HEK293 (cell line): Measurements from ENCODE around the gene NDUFC2.

Source experiments
- CTCF ChIA-PET: fragments of 350-600 bp; formaldehyde crosslinking; extraction: SDS; loops from one replicate; lab custom pipeline; 2021; ENCODE audit warnings: antibody characterized with exemption; lab: Yijun Ruan, JAX
- POLR2A ChIA-PET: fragments of 300-600 bp; formaldehyde crosslinking; extraction: SDS; loops from one replicate; lab custom pipeline; 2020; ENCODE audit warnings: antibody characterized with exemption, inconsistent platforms; lab: Yijun Ruan, JAX
- H3K27ac ChIP-seq: fragments of 200-500 bp; sonication (Bioruptor generic); 2 replicates; pipeline ENCODE4 v1.5.1; 2014; ENCODE audit warnings: low read depth, low read length, control low read depth, inconsistent platforms; ENCODE audit errors: extremely low read depth
- H3K36me3 ChIP-seq, 2 experiments: fragments of 200-500 bp in 1 of 2; sonication (Bioruptor generic) in 1 of 2; 1 replicate in 1 of 2; 2 replicates in 1 of 2; pipeline ENCODE4 v1.5.1; 2014 to 2017; ENCODE audit warnings: inconsistent platforms in 2 of 2, low read length in 2 of 2; ENCODE audit not compliant: control insufficient read depth in 2 of 2, insufficient read depth in 1 of 2
- H3K4me1 ChIP-seq: fragments of 200-500 bp; sonication (Bioruptor generic); 2 replicates; pipeline ENCODE4 v1.5.1; 2014; ENCODE audit warnings: mild to moderate bottlenecking, low read length, inconsistent platforms; ENCODE audit not compliant: control insufficient read depth, insufficient read depth
- H3K4me3 ChIP-seq: 2 replicates; pipeline ENCODE4 v1.5.1; 2011; ENCODE audit warnings: low read depth, mild to moderate bottlenecking, control low read depth, low read length, moderate library complexity
- H3K9me3 ChIP-seq: fragments of 200-500 bp; sonication (Bioruptor generic); 2 replicates; pipeline ENCODE4 v1.5.1; 2014; ENCODE audit warnings: low read depth, low read length, inconsistent platforms; ENCODE audit not compliant: control insufficient read depth, insufficient read depth
- ATF2 ChIP-seq: fragments of 450-650 bp; formaldehyde crosslinking; IDR thresholded peaks from 2 replicates; pipeline ENCODE4 v1.5.1; 2016; ENCODE audit warnings: missing biosample characterization, missing genetic modification characterization, low read depth
- GLIS2 ChIP-seq: fragments of 450-650 bp; formaldehyde crosslinking; IDR thresholded peaks from 2 replicates; pipeline ENCODE4 v1.5.1; 2016; ENCODE audit warnings: missing biosample characterization, missing genetic modification characterization
- KLF16 ChIP-seq: fragments of 450-650 bp; formaldehyde crosslinking; IDR thresholded peaks from 2 replicates; pipeline ENCODE4 v1.5.1; 2017; ENCODE audit warnings: missing biosample characterization, missing genetic modification characterization
- MYNN ChIP-seq: fragments of 450-650 bp; formaldehyde crosslinking; IDR thresholded peaks from 2 replicates; pipeline ENCODE4 v1.5.1; 2016; ENCODE audit warnings: missing biosample characterization, missing genetic modification characterization, borderline replicate concordance
- PBX3 ChIP-seq: sonication (generic); formaldehyde crosslinking; IDR thresholded peaks from 2 replicates; pipeline ENCODE4 v1.8.1; 2022; ENCODE audit warnings: mild to moderate bottlenecking, moderate library complexity, missing genetic modification reagents
- SETDB1 ChIP-seq: IDR thresholded peaks from one replicate; pipeline ENCODE4 v1.6.1; 2017; ENCODE audit warnings: mild to moderate bottlenecking, low read length, moderate library complexity, mixed read lengths; ENCODE audit not compliant: insufficient read length
- ZNF114 ChIP-seq: fragments of 450-650 bp; formaldehyde crosslinking; IDR thresholded peaks from 2 replicates; pipeline ENCODE4 v1.5.0; 2017; ENCODE audit warnings: missing biosample characterization, missing genetic modification characterization
- ZNF133 ChIP-seq: fragments of 450-650 bp; formaldehyde crosslinking; IDR thresholded peaks from 2 replicates; pipeline ENCODE4 v1.5.1; 2016; ENCODE audit warnings: missing biosample characterization, missing genetic modification characterization
- ZNF148 ChIP-seq: fragments of 450-650 bp; formaldehyde crosslinking; IDR thresholded peaks from 2 replicates; pipeline ENCODE4 v1.5.0; 2017; ENCODE audit warnings: missing biosample characterization, missing genetic modification characterization, borderline replicate concordance
- ZNF169 ChIP-seq: fragments of 450-650 bp; formaldehyde crosslinking; IDR thresholded peaks from 2 replicates; pipeline ENCODE4 v1.5.1; 2016; ENCODE audit warnings: missing biosample characterization, missing genetic modification characterization
- ZNF26 ChIP-seq: fragments of 450-650 bp; formaldehyde crosslinking; IDR thresholded peaks from 2 replicates; pipeline ENCODE4 v1.5.1; 2016; ENCODE audit warnings: missing biosample characterization, missing genetic modification characterization
- ZNF366 ChIP-seq: fragments of 450-650 bp; formaldehyde crosslinking; conservative IDR thresholded peaks from 2 replicates; pipeline ENCODE4 v1.5.1; 2016; ENCODE audit warnings: missing biosample characterization, missing genetic modification characterization
- ZNF391 ChIP-seq: fragments of 450-650 bp; formaldehyde crosslinking; IDR thresholded peaks from 2 replicates; pipeline ENCODE4 v1.5.1; 2016; ENCODE audit warnings: low read depth, missing biosample characterization, missing genetic modification characterization, borderline replicate concordance
- ZNF580 ChIP-seq: fragments of 450-650 bp; formaldehyde crosslinking; IDR thresholded peaks from 2 replicates; pipeline ENCODE4 v1.5.1; 2016; ENCODE audit warnings: missing biosample characterization, missing genetic modification characterization
- ZNF585B ChIP-seq: fragments of 450-650 bp; formaldehyde crosslinking; IDR thresholded peaks from 2 replicates; pipeline ENCODE4 v1.5.1; 2016; ENCODE audit warnings: missing biosample characterization, missing genetic modification characterization

The NDUFC2 gene

GRCh38 chr11:78074756-78075155 lies 4.9 kb downstream of the NDUFC2 start (continued):
- TF ChIP-seq ATF2: peak; percentile 83
- no peak for TF ChIP-seq ZNF133 (tag by site-specific recombination)
- TF ChIP-seq, all 188 proteins: peak for 17

GRCh38 chr11:78072455-78072854 lies 7.2 kb downstream of the NDUFC2 start:
- TF ChIP-seq ZNF391 (no peak), PBX3 (CRISPR knock-in tag) (no peak), ZNF585B (tag by site-specific recombination) (no peak), GLIS2 (no peak)
- no peak overlapping the region for H3K27ac ChIP-seq
- ChIA-PET CTCF (interaction anchor here (0.6 to 1.1 kb wide), 2 partner anchors 19 to 27 kb away, joined by 3 to 5 read pairs; no protein-coding TSS in a partner anchor), POLR2A (no interaction called here)
- H3K36me3 ChIP-seq: peaks cover 8 to 66% of the 10 kb centered on the region in 2 experiments
- peaks cover 3% of the 10 kb centered on the region; the same call in 1 of the 2 replicates for H3K4me1 ChIP-seq
- H3K9me3 ChIP-seq: no peaks in the 10 kb centered on the region
- no peak overlapping the region for H3K4me3 ChIP-seq

GRCh38 chr11:78071717-78072116 lies 7.9 kb downstream of the NDUFC2 start:
- H3K27ac ChIP-seq: no peak overlapping the region
- peaks cover 1% of the 10 kb centered on the region; the same call in 1 of the 2 replicates for H3K4me1 ChIP-seq
- TF ChIP-seq ZNF169 (tag by site-specific recombination) (no peak), ZNF366 (tag by site-specific recombination) (no peak), ZNF26 (no peak), KLF16 (tag by site-specific recombination) (no peak), ZNF580 (tag by site-specific recombination) (no peak), ZNF148 (tag by site-specific recombination) (no peak), SETDB1 (no peak), MYNN (no peak), ZNF114 (no peak)
- H3K36me3 ChIP-seq: peaks cover 8 to 60% of the 10 kb centered on the region in 2 experiments
- no peak overlapping the region for H3K4me3 ChIP-seq
- ChIA-PET CTCF (interaction anchor here (0.6 to 1.4 kb wide), 2 partner anchors 18 to 25 kb away, joined by 5 to 10 read pairs; no protein-coding TSS in a partner anchor), POLR2A (no interaction called here)
- no peaks in the 10 kb centered on the region for H3K9me3 ChIP-seq
